ENCODE data around the gene SPATA32.
"Not testable (repeated sequence)": the region's sequence is repeated elsewhere in the genome, so short reads cannot be mapped to it uniquely, and the experiment has no call there.

The SPATA32 gene

DNA sequence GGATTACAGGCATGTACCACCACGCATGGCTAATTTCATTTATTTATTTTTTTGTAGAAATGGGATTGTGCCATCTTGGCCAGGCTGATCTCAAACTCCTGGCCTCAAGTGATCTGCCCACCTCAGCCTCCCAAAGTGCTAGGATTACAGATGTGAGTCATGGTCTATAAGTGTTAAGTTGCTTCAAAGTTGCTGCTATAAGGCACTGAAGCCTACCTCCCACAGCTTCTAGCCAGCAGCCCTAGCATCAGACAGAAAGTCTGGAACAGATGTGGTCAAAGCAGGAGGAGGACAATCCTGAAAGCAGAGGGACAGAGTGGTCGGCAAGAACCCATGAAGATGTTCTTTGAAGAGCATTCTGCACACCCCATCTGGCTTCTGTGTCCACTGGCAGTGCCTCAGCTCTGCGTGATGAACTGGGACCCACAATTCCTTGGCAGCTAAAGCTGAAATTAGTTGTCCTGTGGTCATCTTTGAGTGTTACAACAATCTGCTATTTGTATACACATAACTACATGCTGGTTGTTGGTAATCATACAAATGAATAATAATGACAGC is 43.7 kb upstream of the SPATA32 start (continued):
- TF ChIP-seq, protein P1, sequence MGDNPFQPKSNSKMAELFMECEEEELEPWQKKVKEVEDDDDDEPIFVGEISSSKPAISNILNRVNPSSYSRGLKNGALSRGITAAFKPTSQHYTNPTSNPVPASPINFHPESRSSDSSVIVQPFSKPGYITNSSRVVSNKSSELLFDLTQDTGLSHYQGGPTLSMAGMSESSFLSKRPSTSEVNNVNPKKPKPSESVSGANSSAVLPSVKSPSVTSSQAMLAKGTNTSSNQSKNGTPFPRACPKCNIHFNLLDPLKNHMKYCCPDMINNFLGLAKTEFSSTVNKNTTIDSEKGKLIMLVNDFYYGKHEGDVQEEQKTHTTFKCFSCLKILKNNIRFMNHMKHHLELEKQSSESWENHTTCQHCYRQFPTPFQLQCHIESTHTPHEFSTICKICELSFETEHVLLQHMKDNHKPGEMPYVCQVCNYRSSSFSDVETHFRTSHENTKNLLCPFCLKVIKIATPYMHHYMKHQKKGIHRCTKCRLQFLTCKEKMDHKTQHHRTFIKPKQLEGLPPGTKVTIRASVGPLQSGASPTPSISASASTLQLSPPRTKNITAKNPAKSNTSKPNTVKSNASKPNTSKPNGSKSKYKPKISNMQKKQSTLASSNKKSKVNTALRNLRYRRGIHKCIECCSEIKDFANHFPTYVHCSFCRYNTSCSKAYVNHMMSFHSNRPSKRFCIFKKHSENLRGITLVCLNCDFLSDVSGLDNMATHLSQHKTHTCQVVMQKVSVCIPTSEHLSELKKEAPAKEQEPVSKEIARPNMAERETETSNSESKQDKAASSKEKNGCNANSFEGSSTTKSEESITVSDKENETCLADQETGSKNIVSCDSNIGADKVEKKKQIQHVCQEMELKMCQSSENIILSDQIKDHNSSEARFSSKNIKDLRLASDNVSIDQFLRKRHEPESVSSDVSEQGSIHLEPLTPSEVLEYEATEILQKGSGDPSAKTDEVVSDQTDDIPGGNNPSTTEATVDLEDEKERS (tag by site-specific recombination; IDR thresholded peaks at IDR 0.05) = no peak
- TF ChIP-seq, protein P2, sequence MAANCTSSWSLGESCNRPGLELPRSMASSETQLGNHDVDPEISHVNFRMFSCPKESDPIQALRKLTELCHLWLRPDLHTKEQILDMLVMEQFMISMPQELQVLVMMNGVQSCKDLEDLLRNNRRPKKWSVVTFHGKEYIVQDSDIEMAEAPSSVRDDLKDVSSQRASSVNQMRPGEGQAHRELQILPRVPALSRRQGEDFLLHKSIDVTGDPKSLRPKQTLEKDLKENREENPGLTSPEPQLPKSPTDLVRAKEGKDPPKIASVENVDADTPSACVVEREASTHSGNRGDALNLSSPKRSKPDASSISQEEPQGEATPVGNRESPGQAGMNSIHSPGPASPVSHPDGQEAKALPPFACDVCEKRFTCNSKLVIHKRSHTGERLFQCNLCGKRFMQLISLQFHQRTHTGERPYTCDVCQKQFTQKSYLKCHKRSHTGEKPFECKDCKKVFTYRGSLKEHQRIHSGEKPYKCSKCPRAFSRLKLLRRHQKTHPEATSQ (tag by site-specific recombination; IDR thresholded peaks at IDR 0.05) = no peak
- TF ChIP-seq ZNF366 (tag by site-specific recombination; conservative IDR thresholded peaks at IDR 0.05) (peak; percentile 52), ZBTB17 (tag by site-specific recombination; IDR thresholded peaks at IDR 0.05) (peak; percentile 77), ZNF114 (tag by site-specific recombination; IDR thresholded peaks at IDR 0.05) (no peak), RBAK (tag by site-specific recombination; IDR thresholded peaks at IDR 0.05) (no peak), BCL11B (tag by site-specific recombination; IDR thresholded peaks at IDR 0.05; ENCODE audit: low read depth) (no peak)
- TF ChIP-seq, protein P3, sequence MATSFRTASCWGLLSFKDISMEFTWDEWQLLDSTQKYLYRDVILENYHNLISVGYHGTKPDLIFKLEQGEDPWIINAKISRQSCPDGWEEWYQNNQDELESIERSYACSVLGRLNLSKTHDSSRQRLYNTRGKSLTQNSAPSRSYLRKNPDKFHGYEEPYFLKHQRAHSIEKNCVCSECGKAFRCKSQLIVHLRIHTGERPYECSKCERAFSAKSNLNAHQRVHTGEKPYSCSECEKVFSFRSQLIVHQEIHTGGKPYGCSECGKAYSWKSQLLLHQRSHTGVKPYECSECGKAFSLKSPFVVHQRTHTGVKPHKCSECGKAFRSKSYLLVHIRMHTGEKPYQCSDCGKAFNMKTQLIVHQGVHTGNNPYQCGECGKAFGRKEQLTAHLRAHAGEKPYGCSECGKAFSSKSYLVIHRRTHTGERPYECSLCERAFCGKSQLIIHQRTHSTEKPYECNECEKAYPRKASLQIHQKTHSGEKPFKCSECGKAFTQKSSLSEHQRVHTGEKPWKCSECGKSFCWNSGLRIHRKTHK (tag by site-specific recombination; IDR thresholded peaks at IDR 0.05) = no peak

DNA sequence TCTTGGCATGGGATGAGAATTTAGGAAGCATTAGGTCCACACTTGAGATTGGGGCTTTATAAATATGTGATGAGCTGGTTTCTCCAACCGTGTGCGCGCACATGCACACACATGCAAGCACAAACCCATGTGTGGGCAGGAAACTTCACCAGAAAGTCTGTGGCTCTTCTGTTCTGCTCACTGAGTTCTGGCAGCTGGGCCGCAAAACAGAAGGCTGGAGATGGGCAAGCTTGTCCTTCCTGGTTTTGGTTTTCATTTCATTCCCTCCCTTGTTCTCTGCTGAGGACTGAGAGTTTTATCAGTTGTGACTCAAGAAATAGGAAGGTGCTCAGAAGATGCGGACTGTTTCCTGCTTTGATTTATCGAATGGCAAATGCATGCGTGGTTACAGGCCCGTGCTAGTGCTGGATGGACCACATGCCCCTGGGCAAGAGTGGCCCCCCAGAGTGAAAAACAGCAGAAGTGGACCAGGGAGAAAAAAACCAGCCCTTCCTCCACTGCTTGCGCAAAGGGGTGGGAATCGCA is 40.8 kb upstream of the SPATA32 start:
- Histone ChIP-seq H3K4me1 (ENCODE audit: control insufficient read depth, insufficient read depth, low read length) (peaks cover 7% of the 10 kb centered on the region), H3K4me3 (ENCODE audit: low read depth, low read length) (no peak overlapping the region), H3K36me3 (ENCODE audit: control insufficient read depth in 2 of 2, insufficient read depth in 1 of 2, low read length in 2 of 2) (no peaks in the 10 kb centered on the region; a peak in 1 of 3 replicates), H3K27ac (ENCODE audit: extremely low read depth, low read depth, low read length) (no peak overlapping the region), H3K9me3 (ENCODE audit: control insufficient read depth, insufficient read depth, low read depth, low read length) (no peaks in the 10 kb centered on the region)
- TF ChIP-seq ZNF404 (tag by site-specific recombination; IDR thresholded peaks at IDR 0.05) = no peak
- TF ChIP-seq SCRT2 (tag by site-specific recombination; IDR thresholded peaks at IDR 0.05) = no peak
- TF ChIP-seq ZNF654 (tag by site-specific recombination; IDR thresholded peaks at IDR 0.05; ENCODE audit: low read depth) = no peak
- TF ChIP-seq ZBTB21 (tag by site-specific recombination; IDR thresholded peaks at IDR 0.05) = no peak
- no peak for TF ChIP-seq ZEB2 (tag by site-specific recombination; IDR thresholded peaks at IDR 0.05)
- TF ChIP-seq ZNF600 (tag by site-specific recombination; IDR thresholded peaks at IDR 0.05) = 0 out of 2 replicates have a peak, but pooled peaks have one; percentile 21
- no peak for TF ChIP-seq ZNF19 (tag by site-specific recombination; IDR thresholded peaks at IDR 0.05; ENCODE audit: low read depth)
- ChIA-PET CTCF (interaction anchor here (0.7 to 1.4 kb wide), 7 partner anchors 9 to 83 kb away, joined by 3 to 6 read pairs (median 3); no protein-coding TSS in a partner anchor), POLR2A (interaction anchor here (2.0 kb wide), 1 partner anchor 14 kb away, joined by 4 read pairs; the partner anchor contains the start of gene MAP3K14)

DNA sequence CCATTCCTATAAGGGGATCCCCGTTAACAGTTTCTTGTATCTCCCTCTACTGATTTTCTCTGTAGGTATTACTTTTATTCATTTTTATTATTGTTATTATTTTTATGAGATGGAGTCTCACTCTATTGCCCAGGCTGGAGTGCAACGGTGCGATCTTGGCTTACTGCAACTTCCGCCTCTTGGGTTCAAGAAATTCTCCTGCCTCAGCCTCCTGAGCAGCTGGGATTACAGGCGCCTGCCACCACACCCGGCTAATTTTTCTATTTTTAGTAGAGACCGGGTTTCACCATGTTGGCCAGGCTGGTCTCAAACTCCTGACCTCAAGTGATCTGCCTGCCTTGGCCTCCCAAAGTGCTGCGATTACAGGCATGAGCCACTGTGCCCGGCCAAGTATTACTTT is 40.3 kb upstream of the SPATA32 start:
- not testable (repeated sequence) for H3K27ac ChIP-seq (ENCODE audit: extremely low read depth, low read depth, low read length); H3K4me3 ChIP-seq (ENCODE audit: low read depth, low read length); H3K36me3 ChIP-seq (ENCODE audit: control insufficient read depth in 2 of 2, insufficient read depth in 1 of 2, low read length in 2 of 2); H3K9me3 ChIP-seq (ENCODE audit: control insufficient read depth, insufficient read depth, low read depth, low read length); H3K4me1 ChIP-seq (ENCODE audit: control insufficient read depth, insufficient read depth, low read length)
- ChIA-PET POLR2A (interaction anchor here (2.0 kb wide), 1 partner anchor 15 kb away, joined by 4 read pairs; the partner anchor contains the start of gene MAP3K14), CTCF (interaction anchor here (0.8 to 1.4 kb wide), 5 partner anchors 9 to 67 kb away, joined by 3 to 6 read pairs (median 3); no protein-coding TSS in a partner anchor)
- TF ChIP-seq ZNF121 (tag by site-specific recombination; IDR thresholded peaks at IDR 0.05) = peak; percentile 67; the same call in 1 of the 2 replicates

Measured in HEK293 (cell line).